GM23248 (cell line): ENCODE data around the gene APLF.

Experiments
- EZH2 ChIP-seq: fragments of 200-600 bp; sonication (generic); IDR thresholded peaks from 2 replicates; pipeline ENCODE4 v1.6.1; 2018; ENCODE audit warnings: antibody characterized with exemption, mild to moderate bottlenecking; ENCODE audit not compliant: insufficient read depth, poor library complexity, severe bottlenecking
- EZH2phosphoT487 ChIP-seq: fragments of 200-600 bp; sonication (generic); IDR thresholded peaks from 2 replicates; pipeline ENCODE4 v1.6.1; 2018; ENCODE audit warnings: antibody characterized with exemption, moderate library complexity, mild to moderate bottlenecking, low read depth; ENCODE audit not compliant: insufficient read depth

GRCh38 chr2:68512966-68513365 is 45.6 kb downstream of the APLF start:
- TF ChIP-seq EZH2: no peak
- TF ChIP-seq EZH2phosphoT487: no peak
